HL-60 (cell line): ENCODE data around the gene HORMAD2.

Experiments
- DNase-seq, 2 experiments: peaks; one replicate each; pipeline ENCODE4 v3.0.0-alpha.2; 2010 to 2020; ENCODE audit warnings: low read depth in 1 of 2, low spot score in 1 of 2
- H3K27ac ChIP-seq: fragments of 250-450 bp; sonication (Bioruptor Pico); replicated peaks from 2 replicates; pipeline ENCODE4 v1.5.1; 2020; ENCODE audit warnings: mild to moderate bottlenecking, moderate library complexity
- H3K27me3 ChIP-seq: fragments of 250-450 bp; sonication (Bioruptor Pico); 2 replicates; pipeline ENCODE4 v1.5.1; 2021; ENCODE audit warnings: mild to moderate bottlenecking, moderate library complexity; ENCODE audit not compliant: insufficient read depth, poor library complexity, severe bottlenecking
- H3K4me3 ChIP-seq: replicated peaks from 2 replicates; pipeline ENCODE4 v1.5.1; 2011; ENCODE audit warnings: mild to moderate bottlenecking, control low read depth, low read length; ENCODE audit not compliant: insufficient read depth
- GABPA ChIP-seq: IDR thresholded peaks from 2 replicates; pipeline ENCODE4 v1.6.1; 2012; ENCODE audit warnings: low read depth
- POLR2AphosphoS5 ChIP-seq: IDR thresholded peaks from 2 replicates; pipeline ENCODE4 v1.6.1; 2012; ENCODE audit warnings: low read depth
- SPI1 ChIP-seq: IDR thresholded peaks from 2 replicates; pipeline ENCODE4 v1.6.1; 2012; ENCODE audit warnings: low read depth, mild to moderate bottlenecking, borderline replicate concordance
- TF ChIP-seq, protein P1 (sequence below): IDR thresholded peaks from 2 replicates; pipeline ENCODE4 v1.6.1; 2012; ENCODE audit warnings: low read depth; ENCODE audit not compliant: insufficient replicate concordance
- TF ChIP-seq, protein P2 (sequence below): IDR thresholded peaks from one replicate; pipeline ENCODE4 v1.5.1; 2011; ENCODE audit warnings: low read length, control low read depth, inconsistent platforms; ENCODE audit not compliant: insufficient read depth

HORMAD2 gene

DNA sequence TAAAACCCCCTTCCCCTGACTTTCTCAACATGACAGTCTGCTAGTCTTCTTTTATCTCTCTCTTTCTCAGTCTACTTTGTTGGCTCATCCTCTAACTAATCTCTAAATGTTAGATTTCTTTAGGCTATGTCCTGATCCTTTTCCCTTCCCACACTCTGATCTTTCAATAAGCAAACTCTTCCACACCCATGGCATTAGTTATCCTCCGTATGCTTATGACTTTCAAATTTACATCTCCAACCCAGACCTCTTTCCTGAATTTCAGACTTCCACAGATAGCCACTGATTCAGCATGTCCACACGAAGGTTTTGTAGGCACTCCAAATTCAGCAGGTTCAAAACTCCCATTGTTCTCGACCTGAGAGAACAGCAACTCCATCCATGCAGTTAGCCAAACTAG is 90.7 kb downstream of the HORMAD2 start:
- peaks cover 18% of the 10 kb centered on the region for H3K27me3 ChIP-seq
- DNase-seq = no peak
- no peak overlapping the region for H3K4me3 ChIP-seq
- H3K27ac ChIP-seq = no peak overlapping the region
- TF ChIP-seq, protein P1, sequence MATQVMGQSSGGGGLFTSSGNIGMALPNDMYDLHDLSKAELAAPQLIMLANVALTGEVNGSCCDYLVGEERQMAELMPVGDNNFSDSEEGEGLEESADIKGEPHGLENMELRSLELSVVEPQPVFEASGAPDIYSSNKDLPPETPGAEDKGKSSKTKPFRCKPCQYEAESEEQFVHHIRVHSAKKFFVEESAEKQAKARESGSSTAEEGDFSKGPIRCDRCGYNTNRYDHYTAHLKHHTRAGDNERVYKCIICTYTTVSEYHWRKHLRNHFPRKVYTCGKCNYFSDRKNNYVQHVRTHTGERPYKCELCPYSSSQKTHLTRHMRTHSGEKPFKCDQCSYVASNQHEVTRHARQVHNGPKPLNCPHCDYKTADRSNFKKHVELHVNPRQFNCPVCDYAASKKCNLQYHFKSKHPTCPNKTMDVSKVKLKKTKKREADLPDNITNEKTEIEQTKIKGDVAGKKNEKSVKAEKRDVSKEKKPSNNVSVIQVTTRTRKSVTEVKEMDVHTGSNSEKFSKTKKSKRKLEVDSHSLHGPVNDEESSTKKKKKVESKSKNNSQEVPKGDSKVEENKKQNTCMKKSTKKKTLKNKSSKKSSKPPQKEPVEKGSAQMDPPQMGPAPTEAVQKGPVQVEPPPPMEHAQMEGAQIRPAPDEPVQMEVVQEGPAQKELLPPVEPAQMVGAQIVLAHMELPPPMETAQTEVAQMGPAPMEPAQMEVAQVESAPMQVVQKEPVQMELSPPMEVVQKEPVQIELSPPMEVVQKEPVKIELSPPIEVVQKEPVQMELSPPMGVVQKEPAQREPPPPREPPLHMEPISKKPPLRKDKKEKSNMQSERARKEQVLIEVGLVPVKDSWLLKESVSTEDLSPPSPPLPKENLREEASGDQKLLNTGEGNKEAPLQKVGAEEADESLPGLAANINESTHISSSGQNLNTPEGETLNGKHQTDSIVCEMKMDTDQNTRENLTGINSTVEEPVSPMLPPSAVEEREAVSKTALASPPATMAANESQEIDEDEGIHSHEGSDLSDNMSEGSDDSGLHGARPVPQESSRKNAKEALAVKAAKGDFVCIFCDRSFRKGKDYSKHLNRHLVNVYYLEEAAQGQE = no peak
- no peak for TF ChIP-seq SPI1
- no peak for TF ChIP-seq POLR2AphosphoS5
- TF ChIP-seq, protein P2, sequence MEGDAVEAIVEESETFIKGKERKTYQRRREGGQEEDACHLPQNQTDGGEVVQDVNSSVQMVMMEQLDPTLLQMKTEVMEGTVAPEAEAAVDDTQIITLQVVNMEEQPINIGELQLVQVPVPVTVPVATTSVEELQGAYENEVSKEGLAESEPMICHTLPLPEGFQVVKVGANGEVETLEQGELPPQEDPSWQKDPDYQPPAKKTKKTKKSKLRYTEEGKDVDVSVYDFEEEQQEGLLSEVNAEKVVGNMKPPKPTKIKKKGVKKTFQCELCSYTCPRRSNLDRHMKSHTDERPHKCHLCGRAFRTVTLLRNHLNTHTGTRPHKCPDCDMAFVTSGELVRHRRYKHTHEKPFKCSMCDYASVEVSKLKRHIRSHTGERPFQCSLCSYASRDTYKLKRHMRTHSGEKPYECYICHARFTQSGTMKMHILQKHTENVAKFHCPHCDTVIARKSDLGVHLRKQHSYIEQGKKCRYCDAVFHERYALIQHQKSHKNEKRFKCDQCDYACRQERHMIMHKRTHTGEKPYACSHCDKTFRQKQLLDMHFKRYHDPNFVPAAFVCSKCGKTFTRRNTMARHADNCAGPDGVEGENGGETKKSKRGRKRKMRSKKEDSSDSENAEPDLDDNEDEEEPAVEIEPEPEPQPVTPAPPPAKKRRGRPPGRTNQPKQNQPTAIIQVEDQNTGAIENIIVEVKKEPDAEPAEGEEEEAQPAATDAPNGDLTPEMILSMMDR = no peak
- TF ChIP-seq GABPA = no peak

DNA sequence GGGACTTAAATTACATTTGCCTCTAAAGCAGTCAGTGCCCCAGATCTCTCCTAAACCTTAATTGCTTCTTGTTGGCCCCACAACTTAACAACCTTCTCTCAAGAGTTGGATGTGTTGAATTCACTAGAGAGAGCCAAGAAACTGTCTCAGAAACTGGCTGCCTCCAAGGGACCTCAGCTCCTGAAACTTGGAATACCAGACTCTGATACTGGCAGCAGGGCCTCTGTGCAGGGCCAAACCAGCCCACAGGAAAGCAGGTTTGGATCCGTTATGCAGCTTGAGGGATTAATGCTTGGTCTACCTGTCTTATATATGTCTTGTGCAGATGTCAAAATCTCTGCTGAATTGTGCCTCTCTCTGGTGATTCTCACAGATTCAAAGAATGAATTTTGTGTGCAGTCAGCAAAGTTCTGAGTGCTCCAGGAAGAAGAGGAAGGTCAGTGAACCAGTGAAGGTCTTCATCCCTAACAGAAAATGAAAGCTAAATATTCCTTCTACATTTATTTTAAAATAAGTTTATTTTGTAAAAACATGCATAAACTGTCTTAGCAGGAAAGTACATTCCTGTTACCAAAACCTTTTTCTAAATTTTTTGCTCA is 95.5 kb downstream of the HORMAD2 start:
- no peak for DNase-seq
- H3K27me3 ChIP-seq = peaks cover 4% of the 10 kb centered on the region
- H3K4me3 ChIP-seq = no peak overlapping the region
- TF ChIP-seq, protein P1 = no peak
- no peak for TF ChIP-seq GABPA
- TF ChIP-seq, protein P2 = no peak
- no peak for TF ChIP-seq POLR2AphosphoS5
- no peak for TF ChIP-seq SPI1
- no peak overlapping the region for H3K27ac ChIP-seq

DNA sequence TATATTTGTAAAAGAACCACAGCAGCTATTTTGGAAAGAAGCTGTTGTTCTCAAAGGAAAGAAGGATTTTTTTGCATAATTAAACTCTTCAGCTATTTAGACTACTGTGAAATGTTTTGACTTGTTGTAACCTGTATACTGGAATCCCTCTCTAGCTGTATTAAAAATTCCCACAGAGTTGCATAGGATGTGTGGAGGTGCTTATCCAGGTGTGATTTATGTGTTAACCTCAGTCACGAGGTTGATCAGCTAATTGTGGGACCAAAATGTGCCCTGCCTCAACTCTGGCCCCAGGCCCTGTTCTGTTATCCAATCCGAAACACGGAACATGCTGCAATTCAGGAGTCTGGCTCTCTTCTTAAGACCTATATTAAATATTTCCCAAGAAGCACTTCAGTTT is 96.2 kb downstream of the HORMAD2 start:
- Histone ChIP-seq H3K27me3 (peaks cover 4% of the 10 kb centered on the region), H3K27ac (no peak overlapping the region), H3K4me3 (no peak overlapping the region)
- TF ChIP-seq POLR2AphosphoS5 (no peak), SPI1 (no peak), GABPA (no peak)
- no peak for DNase-seq

DNA sequence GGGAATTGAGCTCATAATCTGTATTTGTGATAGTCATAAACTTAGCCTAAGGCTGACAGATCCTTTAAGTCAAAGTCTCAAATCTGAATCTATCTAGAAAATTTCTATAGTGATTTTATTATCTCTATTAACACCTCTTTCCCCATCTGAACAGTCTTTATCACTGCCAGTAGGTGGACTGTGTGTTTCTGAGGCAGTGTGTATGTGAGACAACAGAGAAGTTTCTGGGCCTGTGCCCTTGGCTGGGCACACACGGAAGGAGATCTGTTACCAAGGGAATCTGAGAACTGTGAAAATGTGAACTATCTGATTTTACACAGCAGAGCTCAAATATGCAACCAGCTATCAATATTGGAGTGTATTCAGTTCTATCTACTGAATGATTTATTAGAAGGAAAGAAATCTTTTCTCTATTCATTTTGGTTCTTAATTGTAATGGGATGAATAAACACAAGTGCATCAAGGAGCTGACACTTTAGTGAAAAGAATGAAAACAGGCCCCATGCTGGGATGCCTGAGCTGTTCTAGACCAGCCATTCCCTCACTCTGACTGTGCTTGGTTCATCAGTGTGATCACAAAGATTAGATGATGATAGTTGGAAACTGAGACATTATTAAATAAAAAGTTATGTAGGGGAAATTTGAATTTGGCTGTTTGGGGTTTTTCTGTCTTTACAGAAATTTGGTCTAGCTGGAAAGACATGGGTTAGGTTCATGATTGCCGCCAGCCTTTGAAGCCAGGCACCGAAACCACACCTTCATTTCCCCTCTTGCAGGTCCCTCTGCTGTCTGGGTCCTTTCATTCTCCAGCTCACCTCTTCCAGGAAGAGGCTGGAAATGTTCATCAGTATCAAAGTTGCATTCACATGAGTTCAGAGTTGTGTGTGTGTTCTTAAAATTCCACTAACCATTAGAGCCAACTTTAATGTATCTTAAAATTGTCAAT is 98.2 kb downstream of the HORMAD2 start:
- TF ChIP-seq POLR2AphosphoS5 (no peak), SPI1 (no peak), GABPA (no peak)
- TF ChIP-seq, protein P2 = no peak
- TF ChIP-seq, protein P1 = no peak
- DNase-seq = no peak
- H3K27ac ChIP-seq = no peak overlapping the region
- H3K4me3 ChIP-seq = no peak overlapping the region
- H3K27me3 ChIP-seq = peaks cover 2% of the 10 kb centered on the region
